Esophagus muscularis mucosa (tissue), 3 donors: ENCODE measurements around the gene CDS2.

Experiments used
- CTCF ChIP-seq, 3 experiments: fragments of 200-600 bp in 2 of 3; fragments of 450-650 bp in 1 of 3; sonication (generic) in 2 of 3; IDR thresholded peaks; one replicate each; pipeline ENCODE4 v1.5.1; 2017 to 2019; ENCODE audit warnings: antibody characterized with exemption in 3 of 3, mild to moderate bottlenecking in 2 of 3, moderate library complexity in 1 of 3
- POLR2A ChIP-seq: fragments of 450-650 bp; IDR thresholded peaks from one replicate; pipeline ENCODE4 v1.6.1; 2017; ENCODE audit warnings: antibody characterized with exemption, moderate library complexity, mild to moderate bottlenecking, low read depth
- POLR2AphosphoS5 ChIP-seq, 2 donors: sonication (generic); formaldehyde crosslinking; IDR thresholded peaks; one replicate each; pipeline ENCODE4 v1.6.1; 2017; ENCODE audit warnings: antibody characterized with exemption in 2 of 2

DNA sequence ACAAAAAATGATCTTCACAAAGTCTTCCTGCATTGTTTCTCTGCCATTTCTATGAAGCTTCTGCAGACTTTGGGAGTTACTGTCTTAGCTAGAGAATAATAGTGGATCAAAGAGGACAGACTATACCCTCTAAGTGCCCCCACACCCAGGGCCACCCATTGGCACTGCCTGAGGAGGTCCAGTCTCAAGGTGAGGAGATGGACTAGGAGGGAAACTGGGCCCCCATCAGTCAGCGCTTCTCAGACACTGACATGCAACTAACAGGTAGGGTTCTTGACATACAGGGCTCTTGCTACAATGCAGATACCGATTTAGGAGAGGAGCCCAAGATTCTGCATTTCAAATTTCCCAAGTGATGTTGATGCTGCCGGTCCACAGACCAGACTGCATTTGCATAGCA, 31.4 kb upstream of the CDS2 start:
- TF ChIP-seq CTCF (IDR thresholded peaks at IDR 0.05), result no peak
- TF ChIP-seq POLR2AphosphoS5 (IDR thresholded peaks at IDR 0.05), result no peak
- no peak for TF ChIP-seq POLR2A
